ENCODE data around the gene NISCH. TPM values are rescaled to one million over a fixed set of nuclear protein-coding genes. Genes with fewer than 3 reads are reported as not detected.

The NISCH gene
- total and polyA plus RNA-seq, 2 experiments from 2014 or later = 18.4 to 76.4 TPM

GRCh38 chr3:52480768-52481715, 25.6 kb downstream of the NISCH start:
- H3K36me3 ChIP-seq (ENCODE audit: insufficient read depth) = peaks cover 22% of the 10 kb centered on the region
- Mint-ChIP-seq H3K36me3 (ENCODE audit: low read depth) (peaks cover 74% of the 10 kb centered on the region), H3K27me3 (ENCODE audit: insufficient read depth, low read depth, poor library complexity) (peaks cover 6% of the 10 kb centered on the region)

More at GRCh38 chr3:52480768-52481715, 25.6 kb downstream of the NISCH start:
- Histone ChIP-seq H3K4me3 (no peak overlapping the region), H3K9me2 (ENCODE audit: insufficient read depth) (no peaks in the 10 kb centered on the region), H2AFZ (no peak overlapping the region), H3K27me3 (ENCODE audit: insufficient read depth) (no peaks in the 10 kb centered on the region), H3F3A (replicated peaks; ENCODE audit: low read depth) (0 out of 2 replicates have a peak, but pooled peaks cover 7% of the 10 kb centered on the region), H3K79me2 (replicated peaks; ENCODE audit: insufficient read depth) (no peaks in the 10 kb centered on the region; the same call in 1 of the 2 replicates), H3K4me1 (ENCODE audit: insufficient read depth) (no peaks in the 10 kb centered on the region), H3K4me2 (no peak overlapping the region), H4K20me1 (replicated peaks; ENCODE audit: insufficient read depth) (peaks cover 8% of the 10 kb centered on the region), H3K27ac (ENCODE audit: low read depth) (no peak overlapping the region)
- peak overlapping the region; percentile 56; the same call in 1 of the 2 replicates for H3K27ac Mint-ChIP-seq
- TF ChIP-seq ZNF331 (CRISPR knock-in tag; IDR thresholded peaks at IDR 0.05; ENCODE audit: low read depth) (no peak), POLR2AphosphoS5 (IDR thresholded peaks at IDR 0.05; ENCODE audit: low read depth) (no peak), STAT1 (IDR thresholded peaks at IDR 0.05; ENCODE audit: unreplicated experiment) (no peak), REST (IDR thresholded peaks at IDR 0.05; ENCODE audit: unreplicated experiment) (no peak), JUNB (IDR thresholded peaks at IDR 0.05; ENCODE audit: unreplicated experiment) (no peak), NANOG (IDR thresholded peaks at IDR 0.05; ENCODE audit: borderline replicate concordance) (no peak), CREB1 (CRISPR knock-in tag; IDR thresholded peaks at IDR 0.05; ENCODE audit: low read depth) (no peak), CTCF (conservative IDR thresholded peaks at IDR 0.05; ENCODE audit: low read depth in 2 of 2) (no peak), EZH2 (IDR thresholded peaks at IDR 0.05; ENCODE audit: low read depth, unreplicated experiment) (no peak), EZH2phosphoT487 (IDR thresholded peaks at IDR 0.05; ENCODE audit: unreplicated experiment) (no peak), ZNF114 (CRISPR knock-in tag; IDR thresholded peaks at IDR 0.05) (no peak), ZNF462 (CRISPR knock-in tag; IDR thresholded peaks at IDR 0.05) (no peak), ETS1 (IDR thresholded peaks at IDR 0.05) (no peak)
- H3K4me1 Mint-ChIP-seq = no peaks in the 10 kb centered on the region; the same call in 2 of the 3 replicates
- no peak overlapping the region for H3K4me3 Mint-ChIP-seq
- ATAC-seq = no peak
- DNase-seq (ENCODE audit: low spot score) = no peak
- H3K9me3 Mint-ChIP-seq = no peaks in the 10 kb centered on the region; the same call in 2 of the 3 replicates

All from GM23338 (cell line).